ENCODE data around the gene FHOD3.
A peak's percentile ranks its signal among the peaks of the same experiment; 100 is the strongest.

The FHOD3 gene

DNA sequence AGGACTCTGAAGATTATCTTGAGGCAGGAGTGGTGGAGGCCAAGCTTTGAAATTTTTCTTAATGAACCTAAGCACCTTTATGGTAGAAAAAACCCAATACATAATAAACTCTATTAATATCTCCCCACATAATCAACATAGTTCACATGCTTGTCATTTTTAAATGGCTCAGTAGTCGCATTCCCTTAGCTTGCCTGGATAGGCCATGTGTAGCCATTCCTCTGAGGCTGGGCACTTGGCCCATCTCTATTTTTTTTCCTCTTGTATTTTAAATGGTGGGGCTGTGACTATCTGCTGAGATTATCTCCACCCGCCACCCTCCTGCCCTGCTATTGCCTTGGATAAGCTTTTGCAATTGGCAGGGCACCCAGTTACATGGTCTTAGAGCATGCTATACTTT, 143.1 kb downstream of the FHOD3 start:
- H3K4me3 ChIP-seq (ENCODE audit: low read depth, low read length), result no peak overlapping the region
- DNase-seq (ENCODE audit: low read depth), result no peak
- TF ChIP-seq POLR2A (IDR thresholded peaks at IDR 0.05; ENCODE audit: extremely low read depth, insufficient read length) (no peak), MAX (IDR thresholded peaks at IDR 0.05; ENCODE audit: low read depth, low read length) (no peak), MYC (IDR thresholded peaks at IDR 0.05; ENCODE audit: low read depth, low read length) (no peak), CTCF (IDR thresholded peaks at IDR 0.05; ENCODE audit: low read depth, low read length) (no peak)

- DNase-seq (ENCODE audit: low read depth), result no peak
- TF ChIP-seq MAX (IDR thresholded peaks at IDR 0.05; ENCODE audit: low read depth, low read length) (no peak), POLR2A (IDR thresholded peaks at IDR 0.05; ENCODE audit: extremely low read depth, insufficient read length) (no peak), CTCF (IDR thresholded peaks at IDR 0.05; ENCODE audit: low read depth, low read length) (no peak), MYC (IDR thresholded peaks at IDR 0.05; ENCODE audit: low read depth, low read length) (no peak)
- no peak overlapping the region for H3K4me3 ChIP-seq (ENCODE audit: low read depth, low read length)
Observed at GRCh38 chr18:36441426-36442240, 144.1 kb downstream of the FHOD3 start.

DNA sequence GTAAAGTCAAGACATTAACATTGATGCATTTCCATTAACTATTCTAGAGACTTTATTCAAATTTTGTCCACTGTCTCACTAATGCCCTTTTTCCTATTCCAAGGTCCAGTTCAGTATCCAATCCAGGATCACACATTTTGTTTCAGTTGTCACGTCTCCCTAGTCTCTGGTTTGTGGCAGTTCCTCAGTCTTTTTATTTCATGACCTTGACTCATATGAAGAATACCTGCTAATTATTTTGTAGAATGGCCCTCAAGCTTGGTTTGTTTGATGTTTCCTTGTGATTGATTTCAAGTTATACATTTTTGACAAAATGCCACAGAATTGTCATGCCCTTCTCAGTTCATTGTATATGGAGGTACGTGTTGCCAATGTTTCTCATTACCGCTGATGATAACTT, 145.2 kb downstream of the FHOD3 start:
- no peak overlapping the region for H3K4me3 ChIP-seq (ENCODE audit: low read depth, low read length)
- TF ChIP-seq MYC (IDR thresholded peaks at IDR 0.05; ENCODE audit: low read depth, low read length) (no peak), CTCF (IDR thresholded peaks at IDR 0.05; ENCODE audit: low read depth, low read length) (no peak), MAX (IDR thresholded peaks at IDR 0.05; ENCODE audit: low read depth, low read length) (no peak), POLR2A (IDR thresholded peaks at IDR 0.05; ENCODE audit: extremely low read depth, insufficient read length) (no peak)
- DNase-seq (ENCODE audit: low read depth), result no peak

- no peak for DNase-seq (ENCODE audit: low read depth)
- H3K4me3 ChIP-seq (ENCODE audit: low read depth, low read length), result no peak overlapping the region
- TF ChIP-seq POLR2A (IDR thresholded peaks at IDR 0.05; ENCODE audit: extremely low read depth, insufficient read length) (no peak), MYC (IDR thresholded peaks at IDR 0.05; ENCODE audit: low read depth, low read length) (no peak), CTCF (IDR thresholded peaks at IDR 0.05; ENCODE audit: low read depth, low read length) (no peak), MAX (IDR thresholded peaks at IDR 0.05; ENCODE audit: low read depth, low read length) (no peak)
Observed at GRCh38 chr18:36446059-36446458, 148.5 kb downstream of the FHOD3 start.

DNA sequence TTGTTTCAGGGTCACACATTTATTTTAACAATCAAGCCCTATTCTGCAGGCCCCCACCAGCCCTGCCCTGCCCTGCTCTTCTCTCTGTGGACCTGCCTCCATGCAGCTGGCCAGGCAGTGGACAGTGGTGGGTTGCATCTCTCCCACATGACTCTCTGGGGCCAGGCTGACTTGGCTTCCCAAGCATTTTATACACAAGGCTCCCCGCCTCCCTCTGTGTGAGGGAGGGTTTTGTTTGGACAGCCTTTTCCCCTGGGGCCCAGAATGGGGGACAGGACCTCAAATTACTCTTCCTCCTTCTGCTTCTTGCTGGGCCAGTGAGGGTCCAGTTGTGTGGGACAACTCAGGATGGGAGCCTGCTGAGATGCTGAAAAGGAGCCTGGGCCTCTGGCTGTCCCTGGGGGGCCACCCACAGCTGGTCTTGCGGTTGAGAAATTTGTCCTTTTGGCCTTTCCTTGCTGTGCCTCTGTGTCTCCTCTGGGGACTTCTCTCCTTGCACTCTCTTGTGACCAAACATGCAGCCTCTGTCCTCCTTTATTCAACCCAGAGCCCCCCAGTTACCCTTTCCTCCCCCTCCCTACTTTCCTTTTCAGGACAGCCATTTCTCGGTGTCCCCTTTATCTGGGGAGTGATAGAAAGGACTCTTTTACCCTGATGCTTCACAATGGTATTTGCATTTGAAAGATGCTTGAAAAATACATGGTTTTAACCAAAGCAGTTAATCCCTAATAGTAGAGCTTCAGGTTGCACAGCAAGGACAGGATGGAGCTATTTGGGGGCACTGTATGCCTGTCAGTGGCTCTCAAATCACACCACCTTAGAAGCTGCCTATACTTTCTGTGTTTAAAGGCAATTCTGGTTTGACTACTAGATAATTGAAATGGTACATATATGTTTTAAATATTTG, 151.1 kb downstream of the FHOD3 start:
- TF ChIP-seq CTCF (IDR thresholded peaks at IDR 0.05; ENCODE audit: low read depth, low read length), result no peak
- no peak for TF ChIP-seq MAX (IDR thresholded peaks at IDR 0.05; ENCODE audit: low read depth, low read length)
- TF ChIP-seq MYC (IDR thresholded peaks at IDR 0.05; ENCODE audit: low read depth, low read length), result no peak
- no peak for TF ChIP-seq POLR2A (IDR thresholded peaks at IDR 0.05; ENCODE audit: extremely low read depth, insufficient read length)
- H3K4me3 ChIP-seq (ENCODE audit: low read depth, low read length), result no peak overlapping the region
- peak; percentile 25 for DNase-seq (ENCODE audit: low read depth)
